ENCODE data around the gene RSKR. TPM values are rescaled to one million over a fixed set of nuclear protein-coding genes. Genes with fewer than 3 reads are reported as not detected.
A peak's percentile ranks its signal among the peaks of the same experiment; 100 is the strongest.

The RSKR gene
- total RNA-seq, 1 donor from 2014 or later, result 34.2 TPM

GRCh38 chr17:28657756-28658155, 43.8 kb upstream of the RSKR start:
- no peaks in the 10 kb centered on the region for H3K27me3 Mint-ChIP-seq (ENCODE audit: low read depth)
- no peak overlapping the region for H3K27ac Mint-ChIP-seq (ENCODE audit: unreplicated experiment)
- H3K4me1 Mint-ChIP-seq, result peaks cover 19% of the 10 kb centered on the region
- peak overlapping the region; percentile 10 for H3K4me3 Mint-ChIP-seq
- no peak for DNase-seq (ENCODE audit: low read depth, low spot score)
- H3K9me3 Mint-ChIP-seq, result no peaks in the 10 kb centered on the region
- TF ChIP-seq, protein P1, sequence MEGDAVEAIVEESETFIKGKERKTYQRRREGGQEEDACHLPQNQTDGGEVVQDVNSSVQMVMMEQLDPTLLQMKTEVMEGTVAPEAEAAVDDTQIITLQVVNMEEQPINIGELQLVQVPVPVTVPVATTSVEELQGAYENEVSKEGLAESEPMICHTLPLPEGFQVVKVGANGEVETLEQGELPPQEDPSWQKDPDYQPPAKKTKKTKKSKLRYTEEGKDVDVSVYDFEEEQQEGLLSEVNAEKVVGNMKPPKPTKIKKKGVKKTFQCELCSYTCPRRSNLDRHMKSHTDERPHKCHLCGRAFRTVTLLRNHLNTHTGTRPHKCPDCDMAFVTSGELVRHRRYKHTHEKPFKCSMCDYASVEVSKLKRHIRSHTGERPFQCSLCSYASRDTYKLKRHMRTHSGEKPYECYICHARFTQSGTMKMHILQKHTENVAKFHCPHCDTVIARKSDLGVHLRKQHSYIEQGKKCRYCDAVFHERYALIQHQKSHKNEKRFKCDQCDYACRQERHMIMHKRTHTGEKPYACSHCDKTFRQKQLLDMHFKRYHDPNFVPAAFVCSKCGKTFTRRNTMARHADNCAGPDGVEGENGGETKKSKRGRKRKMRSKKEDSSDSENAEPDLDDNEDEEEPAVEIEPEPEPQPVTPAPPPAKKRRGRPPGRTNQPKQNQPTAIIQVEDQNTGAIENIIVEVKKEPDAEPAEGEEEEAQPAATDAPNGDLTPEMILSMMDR (conservative IDR thresholded peaks at IDR 0.05), result no peak
- peaks cover 22% of the 10 kb centered on the region for H3K36me3 Mint-ChIP-seq (ENCODE audit: low read depth)

GRCh38 chr17:28655160-28655559, 41.2 kb upstream of the RSKR start:
- H3K27ac Mint-ChIP-seq (ENCODE audit: unreplicated experiment), result no peak overlapping the region
- no peak for DNase-seq (ENCODE audit: low read depth, low spot score)
- H3K9me3 Mint-ChIP-seq, result no peaks in the 10 kb centered on the region
- H3K4me1 Mint-ChIP-seq, result peaks cover under 1% of the 10 kb centered on the region
- TF ChIP-seq, protein P1 (conservative IDR thresholded peaks at IDR 0.05), result no peak
- peak overlapping the region; percentile 63 for H3K4me3 Mint-ChIP-seq
- H3K27me3 Mint-ChIP-seq (ENCODE audit: low read depth), result no peaks in the 10 kb centered on the region
- H3K36me3 Mint-ChIP-seq (ENCODE audit: low read depth), result peaks cover 14% of the 10 kb centered on the region

DNA sequence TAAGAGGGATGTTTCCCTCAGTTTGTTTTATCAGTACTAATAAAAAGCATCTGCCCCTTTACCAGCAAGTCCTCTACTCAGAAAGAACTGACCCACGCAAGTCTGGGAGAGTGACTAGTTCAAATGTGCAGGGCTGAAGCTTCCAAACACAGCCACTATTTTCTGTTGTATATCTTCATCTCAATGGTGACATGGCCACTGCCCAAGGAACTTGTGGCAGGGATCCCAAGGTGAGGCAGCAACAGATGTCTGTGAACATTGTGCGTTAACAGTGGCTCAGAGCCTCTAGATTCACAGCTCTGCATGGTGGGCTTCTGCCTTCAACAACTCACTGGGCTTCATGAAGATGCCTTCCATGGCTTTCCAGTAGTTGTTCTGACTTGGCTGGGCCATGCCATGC, 34.7 kb upstream of the RSKR start:
- no peaks in the 10 kb centered on the region for H3K27me3 Mint-ChIP-seq (ENCODE audit: low read depth)
- TF ChIP-seq, protein P1 (conservative IDR thresholded peaks at IDR 0.05), result no peak

DNA sequence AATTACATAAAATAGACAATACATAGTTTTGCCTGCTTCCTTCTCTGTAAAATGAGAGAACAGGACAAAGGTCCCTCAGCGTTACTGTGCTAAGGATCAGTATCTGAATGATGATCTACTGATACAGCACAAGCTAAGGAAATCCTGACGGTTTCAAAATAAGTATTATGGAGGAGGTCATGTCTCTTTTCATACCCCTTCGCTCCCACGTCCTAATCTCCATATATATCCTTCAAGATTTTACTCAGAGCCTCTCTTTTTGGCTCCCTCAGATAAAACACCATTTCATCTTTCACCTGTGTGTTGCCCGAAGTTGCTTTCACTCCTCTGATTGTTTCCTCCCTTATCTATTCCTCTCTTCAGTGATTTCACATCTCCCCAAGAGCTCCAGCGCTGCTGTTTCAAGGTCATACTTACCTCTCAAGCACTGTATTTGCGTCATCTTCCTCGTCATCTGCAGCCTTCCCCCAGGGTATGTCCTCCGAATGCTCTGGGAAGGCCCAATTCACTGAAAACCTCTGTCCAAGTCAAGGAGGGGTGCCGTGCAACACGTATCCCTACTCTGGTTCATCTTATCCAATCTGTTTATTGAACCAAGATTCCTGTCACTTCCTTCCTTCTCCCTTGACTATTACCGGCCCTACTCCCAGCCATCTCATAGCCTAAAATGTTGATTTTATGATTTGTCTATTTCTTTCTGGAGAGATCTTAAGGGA, 32.2 kb upstream of the RSKR start:
- H3K27me3 Mint-ChIP-seq (ENCODE audit: low read depth), result no peaks in the 10 kb centered on the region
- no peaks in the 10 kb centered on the region for H3K9me3 Mint-ChIP-seq
- peaks cover 35% of the 10 kb centered on the region for H3K4me1 Mint-ChIP-seq
- H3K4me3 Mint-ChIP-seq, result peak overlapping the region; percentile 79
- peaks cover 9% of the 10 kb centered on the region for H3K36me3 Mint-ChIP-seq (ENCODE audit: low read depth)
- H3K27ac Mint-ChIP-seq (ENCODE audit: unreplicated experiment), result peak overlapping the region; percentile 41
- no peak for DNase-seq (ENCODE audit: low read depth, low spot score)
- TF ChIP-seq, protein P1 (conservative IDR thresholded peaks at IDR 0.05), result no peak

More for the DNA sequence above, 34.7 kb upstream of the RSKR start:
- no peaks in the 10 kb centered on the region for H3K36me3 Mint-ChIP-seq (ENCODE audit: low read depth)
- H3K4me1 Mint-ChIP-seq, result peaks cover 24% of the 10 kb centered on the region
- no peaks in the 10 kb centered on the region for H3K9me3 Mint-ChIP-seq
- no peak overlapping the region for H3K4me3 Mint-ChIP-seq
- no peak for DNase-seq (ENCODE audit: low read depth, low spot score)
- no peak overlapping the region for H3K27ac Mint-ChIP-seq (ENCODE audit: unreplicated experiment)

GRCh38 chr17:28645576-28645939, 31.6 kb upstream of the RSKR start:
- no peak for DNase-seq (ENCODE audit: low read depth, low spot score)
- Mint-ChIP-seq H3K9me3 (no peaks in the 10 kb centered on the region), H3K4me1 (peaks cover 35% of the 10 kb centered on the region), H3K27ac (ENCODE audit: unreplicated experiment) (no peak overlapping the region), H3K4me3 (peak overlapping the region; percentile 79), H3K27me3 (ENCODE audit: low read depth) (no peaks in the 10 kb centered on the region), H3K36me3 (ENCODE audit: low read depth) (peaks cover 9% of the 10 kb centered on the region)
- TF ChIP-seq, protein P1 (conservative IDR thresholded peaks at IDR 0.05), result no peak

Measured in neural crest cell (in vitro differentiated cells).